SK-N-SH treated with all-trans-retinoic acid at 6 μM for 48 hours (cell line): Measurements from ENCODE around the gene RNU2-1.

Experiments
- BACH2 ChIP-seq: fragments of 250-450 bp; sonication (Bioruptor Pico); IDR thresholded peaks from 2 replicates; pipeline ENCODE4 v1.9.0; 2021; ENCODE audit warnings: mild to moderate bottlenecking, borderline replicate concordance
- RARB ChIP-seq: fragments of 250-450 bp; sonication (Bioruptor Pico); IDR thresholded peaks from 2 replicates; pipeline ENCODE4 v1.8.0; 2021; ENCODE audit warnings: mild to moderate bottlenecking, moderate library complexity
- SNAI2 ChIP-seq: fragments of 250-450 bp; sonication (Bioruptor Pico); IDR thresholded peaks from 2 replicates; pipeline ENCODE4 v1.5.0; 2020; ENCODE audit warnings: mild to moderate bottlenecking, moderate library complexity
- TCF4 ChIP-seq: fragments of 250-450 bp; sonication (Bioruptor Pico); IDR thresholded peaks from 2 replicates; pipeline ENCODE4 v1.8.0; 2021; ENCODE audit warnings: mild to moderate bottlenecking, moderate library complexity, borderline replicate concordance

DNA sequence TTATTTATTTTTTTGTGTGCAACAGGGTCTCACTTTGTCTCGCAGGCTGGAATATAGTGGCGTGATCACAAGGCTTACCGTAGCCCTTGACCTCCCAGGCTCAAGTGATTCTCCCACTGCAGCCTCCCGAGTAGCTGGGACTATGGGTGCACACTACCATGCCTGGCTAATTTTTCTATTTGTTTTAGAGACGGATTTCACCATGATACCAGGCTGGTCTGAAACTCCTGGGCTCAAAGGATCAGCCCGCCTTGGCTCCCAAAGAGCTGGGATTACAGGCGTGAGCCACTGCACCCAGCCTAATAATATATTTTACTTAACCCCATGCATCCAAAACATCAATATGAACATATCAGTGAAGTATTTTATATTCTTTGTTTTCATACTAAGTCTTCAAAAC, 7.4 kb downstream of the RNU2-1 start:
- TF ChIP-seq RARB (CRISPR knock-in tag) (no peak), SNAI2 (no peak), BACH2 (CRISPR knock-in tag) (no peak), TCF4 (CRISPR knock-in tag) (no peak)
